T-helper 2 cell (primary cell): Measurements from ENCODE around the gene B3GALT5.

Source experiments
- DNase-seq, 5 experiments: peaks; one replicate each; pipeline versions ENCODE4 v3.0.0 to v3.0.0-alpha.2; 2012 to 2022

Gene B3GALT5

DNA sequence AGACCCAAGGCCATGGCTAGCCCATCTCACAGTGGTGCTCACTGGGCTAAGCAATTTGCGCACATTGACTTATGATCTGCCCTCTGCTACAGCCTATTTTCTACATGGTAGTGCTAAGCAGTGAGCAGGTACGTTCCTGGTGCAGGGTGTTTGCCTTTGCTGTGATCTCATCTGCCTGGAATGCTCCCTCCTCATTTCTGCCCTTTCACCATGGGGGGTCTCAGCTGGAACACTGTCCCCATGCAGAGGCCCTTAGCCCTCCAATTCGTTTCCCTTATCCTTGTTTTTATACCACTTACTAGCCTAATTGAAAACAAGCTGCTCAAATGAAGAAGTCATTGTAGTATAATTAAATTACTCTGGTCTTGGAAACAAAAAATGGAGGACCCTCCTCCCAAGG, 2.0 kb upstream of the B3GALT5 start:
- no peak for DNase-seq

- DNase-seq, result no peak
Measured at GRCh38 chr21:39611551-39612190, 1.1 kb upstream of the B3GALT5 start.

- DNase-seq, result peak in 1 of 5 experiments; percentile 10
Measured at GRCh38 chr21:39613041-39613934, 548 bp downstream of the B3GALT5 start.

GRCh38 chr21:39616211-39616772, 3.6 kb downstream of the B3GALT5 start:
- no peak for DNase-seq

DNA sequence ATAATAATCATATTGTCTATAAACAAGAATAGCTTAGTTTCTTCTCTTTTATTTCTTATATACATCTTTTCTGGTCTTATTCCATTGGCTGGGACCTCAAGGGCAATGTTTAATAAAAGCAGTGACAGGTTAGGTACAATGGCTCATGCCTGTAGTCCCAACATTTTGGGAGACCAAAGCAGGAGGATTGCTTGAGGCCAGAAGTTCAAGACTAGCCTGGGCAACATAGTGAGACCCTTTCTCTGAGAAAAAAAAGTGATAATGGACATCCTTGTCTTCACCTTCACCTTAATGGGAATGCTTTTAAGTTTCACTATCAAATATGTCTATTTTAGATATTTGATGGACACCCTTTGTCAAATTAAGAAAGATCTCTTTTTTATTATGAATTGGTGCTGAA, 8.1 kb downstream of the B3GALT5 start:
- DNase-seq, result no peak

- DNase-seq, result no peak
Measured at GRCh38 chr21:39625211-39625895, 12.6 kb downstream of the B3GALT5 start.

- DNase-seq, result no peak
Measured at GRCh38 chr21:39628385-39628784, 15.6 kb downstream of the B3GALT5 start.

DNA sequence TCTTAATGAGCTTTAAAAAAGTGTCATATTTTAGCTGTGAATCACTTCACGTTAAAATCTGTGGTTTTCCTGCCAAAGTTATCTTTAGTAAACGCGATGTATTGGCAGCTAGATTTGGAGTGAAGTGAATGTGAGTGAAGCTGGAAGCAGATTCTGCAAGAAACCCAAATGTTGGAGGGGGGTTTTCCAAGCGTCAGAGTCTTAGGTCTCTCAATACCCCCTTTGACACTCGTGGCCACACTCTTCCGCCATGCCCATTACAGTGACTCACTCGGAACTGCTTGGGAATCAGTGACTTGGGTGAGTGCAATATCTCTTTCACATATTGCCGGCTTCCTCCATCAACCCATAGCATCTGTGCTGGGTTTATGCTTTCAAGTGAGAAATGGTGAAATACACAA, 17.5 kb downstream of the B3GALT5 start:
- DNase-seq, result no peak

- DNase-seq, result no peak
Measured at GRCh38 chr21:39630827-39631226, 18.1 kb downstream of the B3GALT5 start.

GRCh38 chr21:39631842-39632562, 19.3 kb downstream of the B3GALT5 start:
- DNase-seq, result no peak

- DNase-seq, result no peak
Measured at GRCh38 chr21:39632796-39633442, 20.2 kb downstream of the B3GALT5 start.

GRCh38 chr21:39633770-39634181, 21.0 kb downstream of the B3GALT5 start:
- no peak for DNase-seq

GRCh38 chr21:39634507-39634906, 21.8 kb downstream of the B3GALT5 start:
- DNase-seq, result no peak

GRCh38 chr21:39637197-39637970, 24.6 kb downstream of the B3GALT5 start:
- no peak for DNase-seq

- DNase-seq, result no peak
Measured at GRCh38 chr21:39637971-39638240, 25.2 kb downstream of the B3GALT5 start.

DNA sequence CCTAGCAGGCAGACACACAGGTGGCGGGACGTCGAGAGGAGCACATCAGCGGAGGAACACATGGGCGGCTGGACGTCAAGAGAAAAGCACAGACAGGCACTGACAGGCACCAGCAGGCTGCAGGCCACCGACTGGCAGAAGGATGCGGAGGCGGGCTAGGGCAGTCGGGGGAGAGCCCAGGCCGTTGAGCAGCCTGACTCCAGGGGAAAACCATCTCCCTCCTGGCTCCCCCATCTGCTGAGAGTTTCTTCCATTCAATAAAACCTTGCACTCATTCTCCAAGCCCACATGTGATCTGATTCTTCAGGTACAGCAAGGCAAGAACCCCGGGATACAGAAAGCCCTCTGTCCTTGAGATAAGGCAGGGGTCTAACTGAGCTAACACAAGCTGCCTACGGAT, 25.5 kb downstream of the B3GALT5 start:
- no peak for DNase-seq

DNA sequence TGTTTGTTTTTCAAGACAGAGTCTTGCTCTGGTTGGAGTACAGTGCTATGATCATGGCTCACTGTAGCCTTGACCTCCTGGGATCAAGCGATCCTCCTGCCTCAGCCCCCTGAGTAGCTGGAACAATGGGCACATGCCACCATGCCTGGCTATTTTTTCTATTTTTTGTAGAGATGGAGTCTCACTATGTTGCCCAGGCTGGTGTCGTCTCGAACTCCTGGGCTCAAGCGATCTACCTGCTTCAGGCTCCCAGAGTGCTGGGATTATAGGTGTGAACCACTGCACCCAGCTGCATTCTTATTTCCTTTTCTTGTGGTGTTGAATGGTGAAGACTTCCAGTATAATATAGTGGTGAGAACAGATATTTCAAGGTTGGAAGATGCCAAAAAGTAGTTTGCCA, 28.0 kb downstream of the B3GALT5 start:
- no peak for DNase-seq

DNA sequence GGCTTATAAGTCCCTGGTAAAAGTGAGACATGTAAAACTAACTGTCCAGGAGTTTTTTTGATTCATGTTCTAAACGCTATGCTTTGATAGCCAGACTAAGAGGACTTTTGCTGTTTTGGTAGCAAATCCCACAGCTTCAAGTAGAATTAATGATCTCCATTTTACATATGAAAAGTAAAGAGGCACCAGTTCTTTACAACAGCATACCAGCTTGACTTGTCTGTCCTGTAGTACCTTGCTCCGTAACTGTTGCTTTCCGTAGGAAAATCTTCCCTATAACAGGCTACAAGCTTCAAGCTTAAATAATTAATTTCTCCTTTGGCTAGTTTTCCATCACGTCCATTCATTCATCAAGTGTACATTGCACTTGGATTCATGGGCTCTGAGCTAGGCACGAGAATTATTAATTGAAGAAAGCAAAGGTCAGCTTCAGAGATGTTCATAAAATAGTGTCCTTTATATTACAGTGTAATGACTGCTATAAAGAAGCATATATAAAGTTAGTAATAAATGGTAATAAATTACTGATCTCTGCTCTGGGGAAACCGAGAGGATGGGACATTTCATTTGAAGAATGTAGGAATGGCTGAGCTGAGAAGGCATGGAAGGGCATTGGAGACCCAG, 29.2 kb downstream of the B3GALT5 start:
- no peak for DNase-seq

DNA sequence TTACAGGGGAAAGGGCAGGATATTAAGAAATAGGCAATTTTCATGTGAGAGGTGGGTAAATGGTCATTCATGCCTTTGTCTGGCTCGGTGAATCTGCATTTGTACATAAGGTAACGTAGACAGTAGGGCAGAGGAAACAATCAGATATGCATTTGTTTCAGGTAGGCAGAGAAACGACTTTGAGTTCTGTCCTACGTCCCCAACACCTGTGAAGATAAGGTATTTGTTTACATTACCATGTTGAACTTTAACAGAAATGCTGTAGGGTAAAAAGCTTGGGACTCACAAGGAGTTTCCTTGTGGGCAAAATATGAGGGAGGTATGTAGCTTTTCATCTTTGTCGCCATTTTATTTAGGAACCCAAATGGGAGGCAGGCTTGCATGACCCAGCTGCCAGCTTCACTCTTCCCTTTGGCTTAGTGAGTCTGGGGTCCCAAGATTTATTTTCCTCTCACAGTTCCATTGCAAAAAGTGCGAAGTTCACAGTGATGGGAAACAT, 31.4 kb downstream of the B3GALT5 start:
- DNase-seq, result no peak

DNA sequence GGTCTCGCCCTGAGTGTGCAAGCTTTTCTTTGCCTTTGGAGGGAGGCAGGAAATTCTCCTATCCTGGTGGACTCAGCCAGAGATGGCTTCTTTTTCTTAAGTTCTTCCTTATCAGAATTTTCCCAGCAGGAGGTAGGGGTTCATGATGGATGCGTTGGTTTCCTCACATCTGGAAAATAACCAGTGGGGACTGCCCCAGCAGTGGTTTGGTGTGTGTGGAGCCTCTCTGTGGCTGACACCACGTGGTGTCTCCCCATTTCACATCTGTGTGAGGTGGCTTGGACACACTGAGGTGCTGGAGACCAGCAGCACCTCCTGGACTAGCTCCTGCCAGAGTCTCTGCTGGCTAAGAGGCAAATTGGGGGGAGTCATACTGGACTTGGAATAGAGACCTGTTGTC, 32.6 kb downstream of the B3GALT5 start:
- DNase-seq, result no peak

- no peak for DNase-seq
Measured at GRCh38 chr21:39647476-39647875, 34.7 kb downstream of the B3GALT5 start.
